HG03460 (cell line): ENCODE data around the gene LRRN3.
A peak's percentile ranks its signal among the peaks of the same experiment; 100 is the strongest.
"Not testable (repeated sequence)": the region's sequence is repeated elsewhere in the genome, so short reads cannot be mapped to it uniquely, and the experiment has no call there.

ENCODE experiments used
- ATAC-seq: cut with Tn5 transposase; IDR thresholded peaks from one replicate; pipeline ENCODE4 v1.9.1; 2021; ENCODE audit not compliant: unreplicated experiment

LRRN3 gene

DNA sequence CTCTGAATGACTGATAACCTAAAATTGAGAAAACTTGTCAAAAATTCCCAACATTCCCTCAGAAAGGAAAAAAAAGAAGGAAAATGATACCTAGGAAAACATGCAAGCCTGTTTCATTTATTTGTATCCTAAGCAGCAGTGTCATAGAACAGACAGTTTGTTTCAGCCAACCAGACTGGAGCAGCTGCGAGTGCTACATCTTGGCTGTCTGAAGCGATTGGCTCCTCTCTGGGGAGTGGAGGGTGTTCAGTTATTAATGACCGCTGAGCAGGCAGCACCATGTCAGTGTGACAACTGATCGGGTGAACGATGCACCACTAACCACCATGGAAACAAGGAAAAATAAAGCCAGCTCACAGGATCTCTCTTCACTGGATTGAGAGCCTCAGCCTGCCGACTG is at the start of gene LRRN3:
Gene LRRN3, plus strand, starts transcription at position 282 of the 400 bp plus-strand sequence. CDS start 31,646 bp downstream, outside the sequence.
- ATAC-seq, result no peak

DNA sequence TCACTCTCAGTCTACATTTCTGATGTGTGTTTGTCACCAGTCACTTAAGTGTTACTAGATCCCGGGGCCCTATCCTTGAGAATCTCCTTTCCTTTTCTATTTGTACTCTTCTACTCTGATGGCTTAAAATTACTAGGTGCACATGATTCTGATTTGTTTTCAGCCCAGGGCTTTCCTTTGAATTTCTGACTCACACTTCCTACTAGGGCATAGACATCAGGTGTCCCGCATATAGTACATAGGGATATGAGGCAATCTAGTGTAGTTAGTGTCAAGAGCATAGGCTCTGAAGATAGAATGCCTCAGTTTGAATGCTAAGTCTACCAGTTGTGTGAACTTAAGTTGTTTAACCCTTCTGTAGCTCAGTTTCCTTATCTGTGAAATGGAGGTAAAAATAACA is 49.4 kb upstream of the LRRN3 start:
- no peak for ATAC-seq

GRCh38 chr7:111042842-111043241 is 48.1 kb upstream of the LRRN3 start:
- no peak for ATAC-seq

DNA sequence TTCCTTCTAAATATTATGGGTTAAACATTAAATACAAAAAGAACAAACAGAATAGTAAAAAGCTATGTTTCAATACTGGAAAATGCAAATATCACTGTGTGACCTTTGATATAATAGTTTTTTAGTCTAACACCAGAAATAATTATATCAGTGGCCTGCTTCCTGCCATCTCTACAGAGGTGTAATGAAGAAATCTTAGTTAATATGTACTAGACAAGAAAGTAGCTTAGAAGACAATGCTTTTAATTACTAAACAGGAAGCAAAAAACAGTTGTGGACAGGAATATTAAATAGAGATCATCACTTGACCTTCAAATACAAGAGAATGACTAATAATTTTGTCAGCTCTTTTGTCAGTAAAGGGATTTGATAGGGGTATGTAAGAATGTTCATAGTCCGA is 47.4 kb upstream of the LRRN3 start:
- ATAC-seq, result peak; percentile 95

DNA sequence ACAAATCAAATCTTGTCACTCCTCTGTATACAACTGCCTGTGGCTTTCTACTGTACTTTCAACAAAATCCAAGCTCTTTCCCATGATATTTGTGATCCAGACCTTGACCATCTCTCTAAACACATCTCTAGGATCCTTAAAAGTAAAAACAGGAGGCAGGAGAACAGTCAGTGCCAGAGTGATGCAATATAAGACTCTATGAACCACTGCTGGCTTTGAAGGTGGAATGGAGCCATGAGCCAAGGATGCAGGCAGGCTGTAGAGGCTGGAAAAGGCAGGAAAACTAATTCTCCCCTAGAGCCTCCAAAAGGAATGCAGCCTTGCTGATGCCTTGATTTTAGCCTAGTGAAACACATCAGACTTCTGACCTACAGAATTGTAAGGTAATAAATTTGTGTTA is 45.5 kb upstream of the LRRN3 start:
- ATAC-seq, result no peak

GRCh38 chr7:111047595-111047994 is 43.3 kb upstream of the LRRN3 start:
- ATAC-seq, result no peak

DNA sequence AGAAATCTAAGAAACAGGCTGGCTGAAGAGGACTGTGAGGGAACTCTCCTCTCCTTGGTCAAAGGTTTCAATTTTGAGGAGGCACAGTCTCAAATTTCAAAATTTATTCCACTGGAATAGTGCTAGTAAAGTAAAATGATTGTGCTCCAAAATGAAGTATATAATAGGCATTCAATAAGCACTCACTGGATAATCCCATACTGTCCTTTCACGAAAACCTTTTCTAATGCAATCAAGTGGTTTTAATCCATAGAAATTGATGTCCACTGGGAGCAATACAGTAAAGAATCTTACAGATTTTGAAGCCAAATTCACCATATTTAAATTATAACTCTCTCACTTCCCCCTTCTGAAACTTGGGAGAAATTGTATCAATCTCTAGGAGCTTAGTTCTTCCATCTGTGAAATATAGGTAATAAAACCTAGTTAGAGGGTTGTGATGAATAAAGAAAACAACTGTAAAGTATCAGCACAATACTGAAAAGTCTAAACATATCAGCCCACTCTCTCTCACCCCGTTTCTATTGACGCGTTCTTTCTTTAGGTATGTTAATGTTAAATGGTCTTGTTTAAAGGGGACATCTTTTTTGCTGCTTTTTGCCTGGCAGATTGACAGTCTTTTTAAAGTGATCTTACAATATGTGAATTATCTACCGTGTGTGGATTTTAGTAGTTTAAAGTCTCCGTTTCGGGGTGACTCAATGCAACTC is 40.8 kb upstream of the LRRN3 start:
- ATAC-seq, result no peak

DNA sequence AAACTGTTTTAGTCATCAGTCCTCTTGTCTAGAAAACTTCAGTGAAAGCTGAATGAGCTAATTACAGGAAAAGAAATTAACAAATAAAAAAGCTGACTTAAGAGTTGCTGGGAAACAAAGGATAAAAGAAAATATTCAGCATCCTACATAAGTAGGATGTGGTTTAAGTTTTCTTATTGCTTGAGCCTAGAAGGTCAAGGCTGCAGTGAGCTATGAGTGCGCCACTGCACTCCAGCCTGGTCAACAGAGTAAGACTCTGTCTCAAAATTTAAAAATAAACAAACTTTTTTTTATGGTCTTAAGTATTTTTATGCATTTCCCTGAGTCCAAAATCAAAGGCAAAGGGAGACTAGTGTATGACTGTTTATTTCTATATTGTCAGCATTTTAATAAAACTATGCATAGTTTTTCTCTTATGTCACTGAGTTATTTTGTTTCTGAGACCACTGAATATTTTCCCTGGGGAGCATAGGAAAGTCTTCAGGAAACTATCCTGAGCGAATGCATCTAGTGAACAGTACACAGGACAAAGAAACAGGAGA is 40.0 kb upstream of the LRRN3 start:
- no peak for ATAC-seq

DNA sequence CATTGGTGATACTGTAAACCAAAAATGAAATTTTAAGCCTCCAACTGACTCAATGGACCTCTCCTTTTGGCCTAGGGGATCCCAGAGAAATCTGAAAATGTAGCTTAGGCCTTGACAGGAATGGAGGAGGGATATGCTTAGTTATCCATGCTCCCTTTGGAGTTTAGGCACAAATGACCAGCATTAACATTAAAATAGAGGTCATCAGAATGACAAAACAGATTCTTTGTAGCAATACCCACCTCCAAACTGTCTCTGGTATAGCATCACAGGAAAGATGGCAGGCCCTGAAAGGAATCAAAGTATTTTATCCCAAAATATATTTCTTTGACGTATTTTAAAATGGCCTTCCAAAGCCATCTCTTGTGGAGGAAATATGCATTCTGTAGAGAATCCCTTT is 39.1 kb upstream of the LRRN3 start:
- no peak for ATAC-seq

DNA sequence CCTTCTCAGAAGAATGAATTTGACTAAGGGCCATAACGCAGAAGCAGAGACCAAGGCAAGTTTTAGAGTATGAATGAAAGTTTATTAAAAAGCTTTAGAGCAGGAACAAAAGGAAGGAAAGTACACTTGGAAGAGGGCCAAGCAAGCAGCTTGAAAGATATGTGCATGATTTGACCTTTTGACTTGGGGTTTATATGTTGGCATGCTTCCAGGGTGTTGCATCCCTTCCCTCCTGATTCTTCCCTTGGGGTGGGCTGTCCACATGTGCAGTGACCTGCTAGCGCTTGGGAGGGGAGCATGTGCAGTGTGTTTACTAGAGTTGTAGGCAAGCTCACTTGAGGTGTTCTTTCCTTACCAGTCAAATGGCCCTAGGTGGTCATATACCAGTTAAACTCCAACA is 37.9 kb upstream of the LRRN3 start:
- ATAC-seq, result no peak

DNA sequence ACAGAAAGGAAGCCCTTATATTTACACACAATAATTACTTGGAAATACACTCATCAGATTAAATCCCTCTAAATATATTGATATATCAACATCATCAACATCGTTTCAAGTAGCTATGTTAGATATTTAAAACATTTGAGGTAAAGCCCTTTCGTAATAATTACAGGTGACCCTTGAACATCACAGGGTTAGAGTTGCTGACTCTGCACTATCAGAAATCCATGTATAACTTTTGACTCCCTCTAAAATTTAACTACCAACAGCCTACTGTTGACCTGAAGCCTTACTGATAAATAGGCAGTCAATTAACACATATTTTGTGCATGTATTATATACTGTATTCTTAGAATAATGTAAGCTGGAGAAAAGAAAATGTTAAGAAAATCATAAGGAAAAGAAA is 34.6 kb upstream of the LRRN3 start:
- no peak for ATAC-seq

DNA sequence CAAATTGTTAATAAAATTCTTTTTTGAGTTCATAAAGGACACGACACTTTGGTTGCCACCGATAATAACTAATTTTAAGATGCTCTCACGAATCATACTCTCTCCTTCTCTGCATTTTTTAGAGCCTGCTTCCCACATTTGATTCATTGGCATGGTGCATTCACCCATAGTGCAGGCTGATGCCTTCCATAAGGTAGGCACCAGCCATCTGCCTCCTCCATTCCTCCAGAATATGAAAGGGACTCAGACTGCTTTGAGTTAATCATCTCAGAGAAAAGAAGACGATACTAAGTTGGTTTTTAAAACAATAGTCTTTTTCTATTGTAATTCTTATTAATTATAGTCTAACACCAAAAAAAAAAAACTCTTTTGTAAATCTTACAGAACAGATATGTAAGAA is 33.9 kb upstream of the LRRN3 start:
- no peak for ATAC-seq

DNA sequence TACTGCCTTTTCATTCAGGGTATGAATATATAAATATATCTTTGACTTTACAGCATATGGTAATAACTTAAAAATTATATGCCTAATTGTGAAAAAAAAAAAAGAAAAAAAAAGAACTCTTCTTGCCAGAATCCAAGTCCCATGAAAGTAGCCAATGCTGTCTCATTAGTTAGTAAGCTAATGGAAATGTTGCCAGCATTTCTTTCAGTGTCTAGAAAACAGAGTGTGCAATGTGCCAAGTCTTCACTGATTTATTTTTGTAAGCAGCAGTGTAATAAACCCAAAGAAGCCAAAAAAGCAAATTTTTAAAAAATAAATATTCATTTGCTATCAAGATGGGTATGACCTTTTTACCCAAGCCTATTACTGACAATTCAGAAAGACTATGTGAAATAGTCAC is 31.1 kb upstream of the LRRN3 start:
- no peak for ATAC-seq

GRCh38 chr7:111063166-111063565 is 27.8 kb upstream of the LRRN3 start:
- ATAC-seq, result no peak

- no peak for ATAC-seq
Measured at GRCh38 chr7:111067251-111067650, 23.7 kb upstream of the LRRN3 start.

GRCh38 chr7:111067682-111068081 is 23.2 kb upstream of the LRRN3 start:
- ATAC-seq, result no peak

- ATAC-seq, result no peak
Measured at GRCh38 chr7:111068618-111069017, 22.3 kb upstream of the LRRN3 start.

DNA sequence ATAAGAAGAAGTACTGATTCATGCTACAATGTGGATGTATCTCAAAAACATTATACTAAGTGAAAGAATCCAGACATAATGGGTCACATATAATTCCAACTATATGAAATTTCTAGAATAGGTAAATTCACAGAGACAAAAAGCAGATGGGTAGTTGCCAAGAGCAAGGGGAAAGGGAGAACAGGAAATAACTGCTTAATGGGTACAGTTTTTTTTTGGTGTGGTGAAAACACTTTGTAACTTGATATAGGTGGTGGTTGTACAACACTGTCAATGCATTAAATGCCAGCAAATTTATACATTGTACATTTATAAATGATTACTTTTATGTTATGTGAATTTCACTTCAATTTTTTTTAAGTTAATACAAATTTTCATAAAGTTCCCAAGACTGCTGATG is 19.4 kb upstream of the LRRN3 start:
- ATAC-seq, result no peak

GRCh38 chr7:111072658-111073057 is 18.3 kb upstream of the LRRN3 start:
- not testable (repeated sequence) for ATAC-seq

GRCh38 chr7:111074071-111074747 is 16.7 kb upstream of the LRRN3 start:
- ATAC-seq, result peak; percentile 45

GRCh38 chr7:111074748-111075146 is 16.2 kb upstream of the LRRN3 start:
- ATAC-seq, result no peak

DNA sequence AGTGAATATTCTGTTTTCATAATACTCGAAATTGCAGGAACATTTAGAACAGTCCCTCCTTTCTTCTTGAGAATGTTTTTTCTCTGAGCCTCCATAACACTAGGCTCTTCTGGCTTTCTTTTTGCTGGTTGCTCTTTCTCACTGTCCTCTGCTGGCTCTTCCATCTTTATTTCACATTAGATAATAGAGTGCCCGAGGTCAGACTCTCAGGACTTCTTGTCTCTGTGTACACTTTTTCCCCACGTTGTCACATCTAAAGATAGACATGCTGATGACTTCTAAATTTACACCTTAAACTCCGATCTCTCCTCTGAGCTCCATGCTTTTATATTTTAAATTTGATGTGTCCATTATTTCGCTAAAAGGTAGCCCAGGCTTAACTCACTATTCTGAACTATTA is 15.4 kb upstream of the LRRN3 start:
- no peak for ATAC-seq
